WTC11 (cell line): ENCODE results near the gene FAM13B. TPM values are rescaled to one million over a fixed set of nuclear protein-coding genes. Genes with fewer than 3 reads are reported as not detected.
A peak's percentile ranks its signal among the peaks of the same experiment; 100 is the strongest.

Experiments used
- ATAC-seq: fragments of 200-7000 bp; cut with Tn5 transposase; 2 replicates; pipeline ENCODE4 v1.10.0; 2021; ENCODE audit warnings: mild to moderate bottlenecking, moderate library complexity
- CTCF ChIA-PET: fragments of 300-600 bp; sonication (Branson Sonifier 250); formaldehyde crosslinking; loops from one replicate; lab custom pipeline; 2021; ENCODE audit warnings: antibody characterized with exemption; lab: Charles Lee
- POLR2A ChIA-PET: fragments of 350-600 bp; sonication (Branson Sonifier 250); formaldehyde crosslinking; loops from one replicate; lab custom pipeline; 2021; ENCODE audit warnings: antibody characterized with exemption; lab: Charles Lee
- DNase-seq: peaks from one replicate; pipeline ENCODE4 v3.0.0; 2021; ENCODE audit warnings: low spot score
- H3K27ac Mint-ChIP-seq: 2 replicates; pipeline ENCODE4 v1.8.0; 2021; ENCODE audit warnings: mixed read lengths
- H3K27me3 Mint-ChIP-seq: 2 replicates; pipeline ENCODE4 v1.8.0; 2021; ENCODE audit warnings: low read depth, mild to moderate bottlenecking, moderate library complexity, mixed read lengths
- H3K36me3 Mint-ChIP-seq: 2 replicates; pipeline ENCODE4 v1.8.0; 2021; ENCODE audit warnings: mixed read lengths
- H3K4me1 Mint-ChIP-seq: 2 replicates; pipeline ENCODE4 v1.8.0; 2022; ENCODE audit warnings: mixed read lengths
- H3K4me3 Mint-ChIP-seq: 2 replicates; pipeline ENCODE4 v1.8.0; 2021; ENCODE audit warnings: mild to moderate bottlenecking, moderate library complexity, mixed read lengths
- H3K9me3 Mint-ChIP-seq: 2 replicates; pipeline ENCODE4 v1.8.0; 2021; ENCODE audit warnings: mixed read lengths
- AR ChIP-seq: fragments of 250-450 bp; sonication (Bioruptor Pico); IDR thresholded peaks from 2 replicates; pipeline ENCODE4 v1.9.0; 2021; ENCODE audit warnings: mild to moderate bottlenecking
- ESRRA ChIP-seq: sonication (generic); formaldehyde crosslinking; IDR thresholded peaks from 2 replicates; pipeline ENCODE4 v1.8.1; 2022; ENCODE audit warnings: mild to moderate bottlenecking, missing genetic modification reagents, borderline replicate concordance
- FOXJ3 ChIP-seq: sonication (generic); formaldehyde crosslinking; IDR thresholded peaks from 2 replicates; pipeline ENCODE4 v1.9.0; 2021; ENCODE audit warnings: missing genetic modification reagents, mild to moderate bottlenecking, borderline replicate concordance
- OVOL2 ChIP-seq: fragments of 250-450 bp; sonication (Bioruptor Pico); IDR thresholded peaks from 2 replicates; pipeline ENCODE4 v1.9.0; 2021; ENCODE audit warnings: mild to moderate bottlenecking, borderline replicate concordance
- SOX15 ChIP-seq: fragments of 250-450 bp; sonication (Bioruptor Pico); IDR thresholded peaks from 2 replicates; pipeline ENCODE4 v1.9.0; 2021; ENCODE audit warnings: mild to moderate bottlenecking
- SP1 ChIP-seq: sonication (generic); formaldehyde crosslinking; conservative IDR thresholded peaks from 2 replicates; pipeline ENCODE4 v1.8.1; 2022; ENCODE audit warnings: missing genetic modification reagents
- TP53 ChIP-seq: sonication (generic); formaldehyde crosslinking; IDR thresholded peaks from 2 replicates; pipeline ENCODE4 v1.8.1; 2023; ENCODE audit warnings: mild to moderate bottlenecking, missing genetic modification reagents
- ZNF317 ChIP-seq: sonication (generic); formaldehyde crosslinking; IDR thresholded peaks from 2 replicates; pipeline ENCODE4 v1.8.1; 2023; ENCODE audit warnings: low read depth, mild to moderate bottlenecking, moderate library complexity, missing genetic modification reagents, borderline replicate concordance
- ZNF396 ChIP-seq: fragments of 250-450 bp; sonication (Bioruptor Pico); IDR thresholded peaks from 2 replicates; pipeline ENCODE4 v1.8.0; 2021; ENCODE audit warnings: mild to moderate bottlenecking, moderate library complexity, borderline replicate concordance
- ZNF416 ChIP-seq: fragments of 250-450 bp; sonication (Bioruptor Pico); IDR thresholded peaks from 2 replicates; pipeline ENCODE4 v1.9.0; 2021; ENCODE audit warnings: mild to moderate bottlenecking, inconsistent platforms
- total RNA-seq: library from RNA; stranded (reverse); gene quantifications from 3 replicates; pipeline ENCODE4 v1.2.3, GENCODE V29; 2021
- TF ChIP-seq, protein P1 (sequence below): sonication (generic); formaldehyde crosslinking; IDR thresholded peaks from 2 replicates; pipeline ENCODE4 v1.8.1; 2022; ENCODE audit warnings: mild to moderate bottlenecking, missing genetic modification reagents, moderate library complexity, borderline replicate concordance
- TF ChIP-seq, protein P2 (sequence below): sonication (generic); formaldehyde crosslinking; IDR thresholded peaks from 2 replicates; pipeline ENCODE4 v1.8.1; 2022; ENCODE audit warnings: low read depth, missing genetic modification reagents, borderline replicate concordance
- TF ChIP-seq, protein P3 (sequence below): fragments of 200-600 bp; IDR thresholded peaks from 2 replicates; pipeline ENCODE4 v1.8.0; 2022; ENCODE audit warnings: antibody characterized with exemption

The FAM13B gene
- total RNA-seq, 1 experiment from 2014 or later = 15.6 TPM

GRCh38 chr5:137894586-137894985 lies 138.3 kb downstream of the FAM13B start (continued):
- TF ChIP-seq, protein P1, sequence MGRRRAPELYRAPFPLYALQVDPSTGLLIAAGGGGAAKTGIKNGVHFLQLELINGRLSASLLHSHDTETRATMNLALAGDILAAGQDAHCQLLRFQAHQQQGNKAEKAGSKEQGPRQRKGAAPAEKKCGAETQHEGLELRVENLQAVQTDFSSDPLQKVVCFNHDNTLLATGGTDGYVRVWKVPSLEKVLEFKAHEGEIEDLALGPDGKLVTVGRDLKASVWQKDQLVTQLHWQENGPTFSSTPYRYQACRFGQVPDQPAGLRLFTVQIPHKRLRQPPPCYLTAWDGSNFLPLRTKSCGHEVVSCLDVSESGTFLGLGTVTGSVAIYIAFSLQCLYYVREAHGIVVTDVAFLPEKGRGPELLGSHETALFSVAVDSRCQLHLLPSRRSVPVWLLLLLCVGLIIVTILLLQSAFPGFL = no peak
- TF ChIP-seq, protein P2, sequence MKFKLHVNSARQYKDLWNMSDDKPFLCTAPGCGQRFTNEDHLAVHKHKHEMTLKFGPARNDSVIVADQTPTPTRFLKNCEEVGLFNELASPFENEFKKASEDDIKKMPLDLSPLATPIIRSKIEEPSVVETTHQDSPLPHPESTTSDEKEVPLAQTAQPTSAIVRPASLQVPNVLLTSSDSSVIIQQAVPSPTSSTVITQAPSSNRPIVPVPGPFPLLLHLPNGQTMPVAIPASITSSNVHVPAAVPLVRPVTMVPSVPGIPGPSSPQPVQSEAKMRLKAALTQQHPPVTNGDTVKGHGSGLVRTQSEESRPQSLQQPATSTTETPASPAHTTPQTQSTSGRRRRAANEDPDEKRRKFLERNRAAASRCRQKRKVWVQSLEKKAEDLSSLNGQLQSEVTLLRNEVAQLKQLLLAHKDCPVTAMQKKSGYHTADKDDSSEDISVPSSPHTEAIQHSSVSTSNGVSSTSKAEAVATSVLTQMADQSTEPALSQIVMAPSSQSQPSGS = no peak
- TF ChIP-seq SOX15 (CRISPR knock-in tag) (no peak), TP53 (CRISPR knock-in tag) (no peak)

DNA sequence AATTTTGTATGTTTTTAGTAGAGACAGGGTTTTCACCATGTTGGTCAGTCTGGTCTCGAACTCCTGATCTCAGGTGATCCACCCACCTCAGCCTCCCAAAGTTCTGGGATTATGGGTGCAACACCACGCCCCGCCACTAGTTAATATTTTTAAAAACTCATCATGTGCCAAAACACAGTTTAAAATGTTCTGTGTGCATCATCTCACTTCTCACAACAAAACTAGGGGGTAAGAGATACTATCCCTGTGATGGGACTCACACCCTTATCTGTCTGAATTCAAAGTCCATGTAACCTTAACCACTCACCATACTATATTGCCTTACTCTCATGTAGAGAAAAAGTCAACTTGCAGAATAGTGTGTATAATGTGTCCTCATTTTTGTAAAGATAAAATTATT lies 141.0 kb downstream of the FAM13B start:
- DNase-seq (no peak), ATAC-seq (no peak)
- Mint-ChIP-seq H3K36me3 (no peaks in the 10 kb centered on the region), H3K9me3 (0 out of 2 replicates have a peak, but pooled peaks cover 3% of the 10 kb centered on the region), H3K27me3 (no peaks in the 10 kb centered on the region), H3K27ac (no peak overlapping the region), H3K4me1 (peaks cover 13% of the 10 kb centered on the region), H3K4me3 (no peak overlapping the region)
- POLR2A ChIA-PET = no interaction called here
- CTCF ChIA-PET = no interaction called here
- TF ChIP-seq, protein P3, sequence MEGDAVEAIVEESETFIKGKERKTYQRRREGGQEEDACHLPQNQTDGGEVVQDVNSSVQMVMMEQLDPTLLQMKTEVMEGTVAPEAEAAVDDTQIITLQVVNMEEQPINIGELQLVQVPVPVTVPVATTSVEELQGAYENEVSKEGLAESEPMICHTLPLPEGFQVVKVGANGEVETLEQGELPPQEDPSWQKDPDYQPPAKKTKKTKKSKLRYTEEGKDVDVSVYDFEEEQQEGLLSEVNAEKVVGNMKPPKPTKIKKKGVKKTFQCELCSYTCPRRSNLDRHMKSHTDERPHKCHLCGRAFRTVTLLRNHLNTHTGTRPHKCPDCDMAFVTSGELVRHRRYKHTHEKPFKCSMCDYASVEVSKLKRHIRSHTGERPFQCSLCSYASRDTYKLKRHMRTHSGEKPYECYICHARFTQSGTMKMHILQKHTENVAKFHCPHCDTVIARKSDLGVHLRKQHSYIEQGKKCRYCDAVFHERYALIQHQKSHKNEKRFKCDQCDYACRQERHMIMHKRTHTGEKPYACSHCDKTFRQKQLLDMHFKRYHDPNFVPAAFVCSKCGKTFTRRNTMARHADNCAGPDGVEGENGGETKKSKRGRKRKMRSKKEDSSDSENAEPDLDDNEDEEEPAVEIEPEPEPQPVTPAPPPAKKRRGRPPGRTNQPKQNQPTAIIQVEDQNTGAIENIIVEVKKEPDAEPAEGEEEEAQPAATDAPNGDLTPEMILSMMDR = peak; percentile 21; the same call in 1 of the 2 replicates
- TF ChIP-seq SP1 (CRISPR knock-in tag) = no peak

GRCh38 chr5:137890845-137891244 lies 142.0 kb downstream of the FAM13B start:
- no peak for TF ChIP-seq FOXJ3 (CRISPR knock-in tag)
- TF ChIP-seq ESRRA (CRISPR knock-in tag) = no peak
- no peak for TF ChIP-seq AR (CRISPR knock-in tag)
- no peak for TF ChIP-seq ZNF317 (CRISPR knock-in tag)
- no peak for TF ChIP-seq ZNF416
- no peak for TF ChIP-seq ZNF396
- no peak for TF ChIP-seq OVOL2 (CRISPR knock-in tag)
- ATAC-seq = no peak

More at GRCh38 chr5:137890845-137891244, 142.0 kb downstream of the FAM13B start:
- Mint-ChIP-seq H3K4me1 (peaks cover 13% of the 10 kb centered on the region), H3K27ac (no peak overlapping the region), H3K27me3 (no peaks in the 10 kb centered on the region), H3K9me3 (0 out of 2 replicates have a peak, but pooled peaks cover 3% of the 10 kb centered on the region), H3K36me3 (no peaks in the 10 kb centered on the region), H3K4me3 (no peak overlapping the region)
- ChIA-PET POLR2A (interaction anchor here (0.7 kb wide), 1 partner anchor 137 kb away, joined by 3 read pairs; no protein-coding TSS in a partner anchor), CTCF (interaction anchor here (3.5 kb wide), 1 partner anchor 112 kb away, joined by 20 read pairs; no protein-coding TSS in a partner anchor)
- DNase-seq = no peak
